ENCODE measurements around the gene PLP2.
"Not testable (repeated sequence)": the region's sequence is repeated elsewhere in the genome, so short reads cannot be mapped to it uniquely, and the experiment has no call there.

PLP2 gene

DNA sequence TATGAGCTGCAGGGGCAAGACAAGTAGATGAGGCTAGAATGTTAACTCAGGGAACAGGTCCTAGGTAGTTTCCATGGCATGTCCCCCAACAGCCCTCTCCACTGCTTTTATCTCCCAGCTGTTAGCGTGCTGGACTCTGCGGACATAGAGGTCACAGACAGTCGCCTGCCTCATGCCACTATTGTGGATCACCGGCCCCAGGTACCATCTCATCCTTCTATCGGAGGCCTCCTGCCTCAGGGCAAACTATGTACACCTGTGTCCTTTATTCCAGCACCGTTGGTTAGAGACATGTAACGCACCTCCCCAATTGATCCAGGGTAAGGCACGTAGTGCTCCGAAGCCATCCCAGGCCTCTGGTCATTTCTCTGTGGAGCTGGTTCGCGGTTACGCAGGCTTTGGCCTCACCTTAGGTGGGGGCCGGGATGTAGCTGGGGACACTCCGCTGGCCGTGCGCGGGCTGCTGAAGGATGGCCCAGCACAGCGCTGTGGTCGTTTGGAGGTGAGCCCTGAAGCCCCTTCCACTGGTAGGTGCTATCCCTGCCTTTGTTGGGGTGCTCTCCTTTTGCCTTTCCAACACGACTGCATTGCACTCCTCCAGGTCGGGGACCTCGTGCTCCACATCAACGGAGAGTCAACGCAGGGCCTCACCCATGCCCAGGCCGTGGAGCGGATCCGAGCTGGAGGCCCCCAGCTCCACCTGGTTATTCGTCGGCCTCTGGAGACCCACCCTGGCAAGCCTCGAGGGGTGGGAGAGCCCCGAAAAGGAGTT, 6.9 kb upstream of the PLP2 start:
- DNase-seq: no peak

DNA sequence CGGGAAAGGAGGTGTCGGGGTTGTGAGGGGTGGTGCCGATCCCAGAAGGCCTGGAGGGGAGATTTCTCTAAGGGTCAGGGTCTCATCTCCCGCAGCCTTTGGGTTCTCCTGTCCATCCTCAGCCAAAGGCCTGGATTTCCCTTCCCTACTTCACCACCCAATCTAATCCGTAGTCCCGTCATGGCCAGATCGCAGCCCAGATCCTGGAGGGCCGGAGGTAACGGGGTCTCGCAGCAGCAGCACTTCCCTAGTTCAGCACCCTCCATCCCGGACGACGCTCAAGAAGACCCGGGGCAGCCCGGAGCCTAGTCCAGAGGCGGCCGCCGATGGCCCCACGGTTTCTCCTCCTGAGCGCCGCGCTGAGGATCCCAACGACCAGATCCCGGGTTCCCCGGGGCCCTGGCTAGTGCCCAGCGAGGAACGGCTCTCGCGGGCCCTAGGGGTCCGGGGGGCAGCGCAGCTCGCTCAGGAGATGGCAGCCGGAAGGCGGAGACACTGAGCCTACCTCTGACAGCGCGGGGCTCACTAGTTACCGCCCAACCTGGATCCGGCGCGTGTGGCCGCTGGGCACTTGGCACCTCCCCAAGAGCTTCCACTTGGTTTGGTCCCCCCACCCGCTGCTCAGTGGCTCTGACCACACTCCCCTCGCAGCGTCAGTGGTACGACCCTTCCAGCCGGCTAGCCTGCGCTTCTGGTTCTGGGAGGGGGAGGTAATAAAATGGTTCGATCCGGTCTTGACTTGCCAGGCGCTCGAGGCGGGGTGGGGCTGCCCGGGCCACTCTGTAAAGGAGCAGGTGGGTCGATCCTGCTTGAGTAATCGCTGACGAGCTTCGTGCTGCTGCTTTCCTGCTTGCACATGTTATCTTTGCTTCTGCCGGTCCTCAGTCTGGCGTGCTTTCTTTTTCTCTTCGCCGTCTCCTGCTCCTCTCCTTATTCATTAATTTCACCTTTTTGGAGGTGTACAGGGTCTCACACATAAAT, 5.5 kb upstream of the PLP2 start:
- peak; percentile 77 for DNase-seq

DNA sequence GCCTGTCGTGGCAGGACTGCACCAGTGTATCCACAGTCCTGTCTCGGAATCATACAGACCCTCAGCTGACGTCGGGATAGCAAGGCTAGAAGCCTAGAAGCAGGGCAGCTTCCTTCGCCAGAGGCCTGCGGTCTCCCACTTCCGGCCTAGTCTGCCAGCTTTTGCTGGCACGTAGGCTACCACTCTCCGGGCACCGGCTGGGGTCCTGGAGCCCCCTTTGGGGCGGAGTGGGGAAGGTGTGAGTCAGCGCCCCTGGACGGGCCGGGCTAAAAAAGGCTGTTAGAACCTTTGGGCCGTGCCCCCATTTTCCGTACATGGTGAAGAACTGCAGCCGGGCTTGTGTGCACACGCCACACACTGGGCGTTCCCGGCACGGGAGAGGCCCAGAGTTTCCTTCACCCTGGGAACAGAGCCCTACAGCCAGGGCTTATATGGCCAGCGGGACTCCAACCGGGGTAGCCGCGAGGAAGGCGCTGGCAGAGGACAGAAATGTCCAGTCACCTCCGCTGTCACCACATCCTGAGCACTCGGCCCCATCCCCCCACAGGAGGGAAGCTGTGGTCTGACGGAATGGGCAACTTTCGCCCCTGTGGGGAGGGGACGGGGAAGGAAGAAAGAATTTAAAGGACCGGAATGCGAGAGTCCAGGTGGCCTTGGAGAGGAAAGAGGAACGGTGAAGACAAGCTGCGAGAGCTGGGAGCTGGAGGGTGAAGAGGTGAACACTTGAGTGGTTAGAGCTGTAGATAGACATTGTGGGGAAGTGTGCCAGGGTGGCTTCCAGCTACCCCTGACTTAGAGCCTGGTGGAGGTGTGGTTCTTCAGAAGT, 4.6 kb upstream of the PLP2 start:
- DNase-seq: peak; percentile 78

DNA sequence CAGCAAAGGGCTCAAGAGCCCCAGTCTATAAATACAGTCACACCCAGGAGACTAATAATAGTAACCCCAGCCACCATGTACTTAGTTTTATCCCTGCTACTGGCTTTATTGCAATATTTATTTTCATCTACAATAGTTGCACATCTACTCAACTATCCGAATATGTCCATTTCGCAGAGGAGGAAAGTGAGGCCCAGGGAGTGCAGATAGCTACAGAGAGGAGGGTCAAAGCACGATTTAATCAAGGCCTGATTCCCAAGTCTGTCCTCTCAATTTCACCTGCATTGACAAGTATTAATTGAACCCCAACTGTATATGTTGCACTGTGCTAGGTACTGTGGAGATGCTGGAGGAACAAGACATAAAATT, 4.0 kb upstream of the PLP2 start:
- no peak for DNase-seq

DNA sequence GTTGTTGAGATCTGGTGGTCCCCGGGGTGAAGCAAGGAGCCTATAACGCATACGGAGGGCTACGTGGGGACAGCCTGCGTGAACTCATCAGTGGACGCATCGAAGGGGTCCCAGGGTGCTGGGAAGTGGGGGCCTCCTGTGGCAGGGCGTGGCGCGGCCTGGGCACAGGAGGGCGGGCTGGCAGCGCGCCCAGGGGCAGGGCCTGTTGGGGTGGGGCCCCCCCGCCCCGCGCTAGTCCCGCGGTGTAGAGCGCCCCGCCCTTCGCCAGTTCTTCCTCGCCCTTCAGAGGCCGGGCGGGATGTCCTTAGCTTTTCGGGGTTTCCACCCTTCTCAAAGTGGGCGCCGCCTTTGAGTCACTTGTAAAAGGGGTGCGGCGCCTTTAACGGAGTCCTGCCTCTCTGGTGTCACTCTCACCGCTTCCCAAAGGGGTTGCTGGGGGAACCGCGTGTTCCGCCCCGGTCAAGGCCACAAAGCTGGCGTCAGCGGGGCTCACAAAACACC, 632 bp downstream of the PLP2 start:
- DNase-seq: peak; percentile 84

DNA sequence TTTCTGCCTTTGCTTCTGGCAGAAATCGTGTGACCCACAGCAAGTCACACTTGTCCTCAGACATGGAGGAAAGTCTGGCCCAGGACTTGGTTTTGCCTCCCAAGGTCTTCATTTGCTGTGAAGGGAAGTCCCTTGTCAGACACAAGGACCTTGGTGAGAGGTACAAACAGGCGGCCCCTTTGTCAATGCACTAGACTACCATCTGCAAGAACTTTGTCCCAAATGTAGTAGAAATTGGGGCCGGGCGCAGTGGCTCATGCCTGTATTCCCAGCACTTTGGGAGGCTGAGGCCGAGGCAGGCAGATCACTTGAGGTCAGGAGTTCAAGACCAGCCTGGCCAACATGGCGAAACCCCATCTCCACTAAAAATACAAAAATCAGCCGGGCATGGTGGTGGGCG, 1.8 kb downstream of the PLP2 start:
- not testable (repeated sequence) for DNase-seq

DNA sequence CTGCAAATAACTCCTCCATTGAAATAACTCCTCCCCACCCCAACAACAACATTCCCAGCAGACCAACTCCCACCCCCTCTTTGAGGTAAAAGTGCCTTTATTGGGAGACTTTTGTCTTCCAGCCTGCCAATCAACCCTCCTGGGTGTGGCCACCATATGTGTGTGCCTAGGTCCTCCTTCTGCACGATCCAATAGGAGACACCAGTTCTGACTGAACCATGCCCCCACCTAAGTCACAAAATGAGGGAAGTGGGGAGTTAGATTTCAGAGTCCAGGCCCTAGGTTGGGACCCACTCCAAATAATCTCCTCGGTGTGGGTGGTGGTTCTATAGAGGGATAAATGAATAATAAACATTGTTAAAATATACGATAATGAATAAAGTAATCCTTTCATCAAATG, 3.0 kb downstream of the PLP2 start:
- no peak for DNase-seq

DNA sequence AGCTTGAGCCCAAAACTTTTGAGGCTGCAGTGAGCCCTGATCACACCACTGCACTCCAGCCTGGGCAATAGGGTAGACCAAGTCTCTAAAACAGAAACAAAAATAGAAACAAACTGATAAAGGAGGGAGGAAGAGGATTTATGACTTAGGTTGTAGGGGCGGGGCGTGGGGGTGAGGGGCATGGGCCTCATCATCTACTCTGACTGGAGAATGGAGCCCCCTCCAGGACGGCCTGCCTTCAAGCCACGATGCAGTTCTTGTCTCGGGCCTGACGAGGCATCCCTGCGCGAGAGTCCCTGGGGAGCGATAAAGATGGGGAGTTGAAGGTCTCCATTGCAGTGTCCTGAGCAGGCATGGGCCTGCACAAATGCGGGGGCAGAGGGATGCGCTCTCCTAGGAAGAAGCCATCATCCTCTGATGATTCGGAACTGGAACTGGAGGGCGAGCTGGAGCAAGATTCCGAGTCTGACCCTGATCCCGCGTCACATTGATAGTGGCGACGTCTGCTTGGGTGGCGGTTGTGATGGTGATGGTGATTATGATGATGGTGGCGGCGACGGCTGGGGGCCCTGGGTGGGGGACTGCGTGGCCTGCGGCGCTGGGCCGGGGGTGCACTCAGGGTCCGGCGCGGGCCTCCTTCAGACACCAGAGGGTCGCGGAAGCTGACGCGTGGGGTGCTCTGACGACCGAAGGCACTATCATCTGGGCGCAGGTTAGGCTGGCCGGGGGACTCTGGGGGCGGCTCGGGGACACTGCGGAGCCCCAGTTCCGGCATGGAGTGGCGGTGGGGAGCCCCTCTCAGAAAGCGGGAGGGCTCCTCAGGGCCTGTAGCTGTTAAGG, 4.0 kb downstream of the PLP2 start:
- no peak for DNase-seq

DNA sequence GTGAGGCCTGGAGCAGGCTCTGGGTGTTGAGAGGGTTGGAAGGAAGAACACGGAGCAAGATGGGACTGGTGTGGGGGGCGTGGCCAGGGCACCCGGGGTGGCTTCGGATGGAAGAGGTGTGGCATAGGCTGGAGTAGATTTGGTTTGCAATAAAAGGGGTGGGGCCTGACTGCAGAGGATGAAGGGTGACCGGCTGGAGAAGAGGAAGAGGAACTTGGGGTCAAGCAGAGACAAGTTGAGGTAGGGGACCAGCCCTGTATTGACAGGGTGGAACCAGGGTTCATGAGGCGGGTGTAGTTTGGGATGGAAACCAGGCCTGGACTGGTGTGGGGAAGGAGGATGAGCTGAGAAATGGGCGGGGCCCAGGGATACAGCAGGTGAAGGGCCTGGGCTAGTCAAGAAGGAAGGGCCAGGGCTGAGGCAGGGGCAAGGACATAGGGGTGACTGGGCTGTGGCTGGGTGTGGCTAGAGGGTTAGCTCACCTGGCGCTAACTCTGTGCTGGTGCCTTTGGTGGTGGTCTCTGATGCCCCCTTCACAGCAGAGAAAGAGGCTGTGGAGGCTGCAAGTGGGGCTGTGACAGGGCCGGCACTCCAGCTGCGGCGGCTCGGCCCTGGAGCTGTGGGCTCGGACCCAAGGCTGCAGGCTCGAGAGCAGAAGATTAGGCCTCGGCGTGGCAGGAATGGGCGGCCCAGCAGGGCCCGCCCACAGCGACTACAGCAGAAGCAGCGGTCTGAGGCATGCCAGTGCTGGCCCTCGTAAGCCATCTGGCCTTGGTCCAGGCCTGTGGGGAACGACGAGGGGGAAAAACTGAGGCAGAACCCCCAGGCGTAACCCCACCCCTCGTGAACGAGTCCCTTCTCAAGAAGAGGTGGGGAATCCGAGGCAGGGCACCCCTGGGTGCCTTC, 5.0 kb downstream of the PLP2 start:
- DNase-seq: no peak

DNA sequence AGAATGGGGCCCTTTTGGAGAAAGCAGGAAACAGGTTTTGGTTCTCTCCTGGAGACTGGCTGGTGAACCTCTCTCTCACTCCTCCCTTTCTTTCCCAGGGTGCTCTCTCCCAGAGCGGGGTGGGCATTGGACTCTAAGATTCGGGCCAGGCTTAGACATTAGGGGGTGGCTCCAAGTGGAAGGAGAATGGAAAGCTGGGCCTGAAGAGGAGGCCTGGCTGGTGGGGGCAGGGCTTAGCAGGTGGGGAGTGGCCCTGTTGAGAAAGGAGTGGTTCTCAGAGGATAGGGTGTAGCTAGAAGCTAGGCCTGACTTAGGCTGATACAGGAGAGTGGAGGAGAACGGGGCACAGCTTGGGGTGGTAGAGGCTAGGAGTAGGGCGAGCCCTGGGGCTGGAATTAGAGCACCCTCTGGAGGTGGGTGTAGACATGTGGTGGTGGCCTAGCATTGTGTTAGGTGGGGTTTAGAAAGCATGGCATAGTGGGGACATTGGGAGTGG, 5.7 kb downstream of the PLP2 start:
- DNase-seq: no peak

DNA sequence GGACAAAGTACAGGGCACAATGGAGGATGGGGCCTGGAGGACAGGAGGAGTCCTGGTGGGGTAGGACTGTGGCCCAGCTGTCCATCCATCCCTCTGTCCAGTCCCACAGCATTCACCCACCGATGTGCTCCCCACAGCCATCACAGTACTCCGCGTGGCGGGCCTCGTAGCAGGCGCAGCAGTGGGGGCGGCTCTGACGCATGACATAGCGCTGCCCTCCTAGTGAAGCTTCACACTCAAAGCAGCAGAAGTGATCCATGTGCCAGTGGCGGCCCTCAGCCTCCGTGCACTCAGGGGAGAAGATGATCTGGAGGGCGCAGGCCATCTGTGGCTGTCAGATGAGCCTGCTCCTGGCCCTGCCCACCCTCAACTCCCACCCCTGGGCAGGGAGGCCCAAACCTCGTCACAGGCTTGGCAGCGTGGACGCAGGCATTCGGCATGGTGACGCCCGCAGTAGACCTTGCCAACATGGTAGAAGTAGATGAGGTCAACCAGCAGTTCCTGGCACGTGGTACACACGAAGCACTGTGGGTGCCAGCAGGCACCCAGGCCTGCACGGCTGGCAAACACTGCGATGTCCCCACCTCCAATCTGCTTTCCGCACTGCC, 6.3 kb downstream of the PLP2 start:
- DNase-seq: no peak

DNA sequence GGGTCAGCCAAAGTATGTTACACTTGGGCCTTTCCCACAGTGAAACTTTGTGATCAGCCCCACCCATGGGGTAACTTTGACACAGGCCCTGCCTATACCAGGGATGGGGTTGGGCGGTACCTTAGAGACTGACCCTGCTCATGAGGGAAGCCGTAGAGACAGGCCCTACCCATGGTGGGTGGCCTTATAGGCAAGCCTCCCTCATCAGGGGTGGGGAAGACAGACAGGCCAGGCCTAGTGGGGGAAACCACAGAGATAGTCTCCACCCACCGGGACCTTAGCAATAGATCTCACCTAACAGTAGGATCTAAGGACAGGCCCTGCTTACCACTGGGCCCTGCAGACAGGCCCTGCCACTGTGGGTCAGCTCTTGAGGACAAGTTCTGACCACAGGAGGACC, 6.8 kb downstream of the PLP2 start:
- no peak for DNase-seq

DNA sequence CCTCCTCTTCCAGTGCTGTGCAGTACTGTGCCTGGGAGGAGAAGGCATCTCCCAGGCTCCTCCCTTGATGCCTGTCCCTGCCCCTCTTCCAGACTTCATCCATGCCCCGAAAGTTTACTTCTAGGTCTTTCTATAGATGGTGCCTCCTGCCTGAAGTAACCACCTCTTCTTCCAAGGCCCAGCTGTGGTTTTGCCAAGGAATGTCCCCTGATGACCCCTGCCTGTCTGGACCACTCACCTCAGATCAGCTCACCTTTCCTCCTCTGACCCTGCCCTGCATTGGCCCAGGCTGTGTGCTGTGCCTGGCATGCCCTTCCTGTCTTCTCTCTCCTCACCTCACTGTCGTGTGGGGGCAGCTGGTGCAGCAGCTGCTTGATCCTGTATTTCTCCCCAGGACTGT, 7.7 kb downstream of the PLP2 start:
- no peak for DNase-seq

DNA sequence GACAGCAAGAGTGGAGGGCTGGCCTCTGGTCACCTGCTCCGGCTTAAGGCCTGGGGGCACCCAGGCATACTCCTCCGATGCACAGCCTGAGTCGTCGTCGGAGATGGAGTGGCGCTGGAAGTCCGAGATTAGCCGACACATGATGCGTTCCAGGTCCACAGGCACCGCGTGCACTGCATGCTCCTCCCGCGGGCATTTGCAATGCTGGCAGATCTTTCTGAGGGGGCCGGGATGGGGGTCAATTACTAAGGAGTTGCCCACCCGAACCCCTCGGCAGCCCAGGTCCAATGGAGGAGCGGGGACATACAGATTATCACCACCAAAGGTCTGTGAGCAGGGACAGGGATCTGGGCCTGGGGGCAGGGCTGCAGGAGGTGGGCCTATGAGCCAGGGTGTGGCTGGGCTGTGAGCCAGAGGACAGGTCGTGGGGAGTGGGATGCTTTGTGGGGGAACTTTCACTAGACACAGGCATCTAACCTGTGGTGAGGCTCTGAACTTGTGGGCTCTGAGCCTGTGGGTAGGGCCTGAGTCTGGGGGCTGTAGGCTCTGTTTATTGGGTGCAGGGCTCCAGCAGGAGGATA, 12.1 kb downstream of the PLP2 start:
- no peak for DNase-seq

DNA sequence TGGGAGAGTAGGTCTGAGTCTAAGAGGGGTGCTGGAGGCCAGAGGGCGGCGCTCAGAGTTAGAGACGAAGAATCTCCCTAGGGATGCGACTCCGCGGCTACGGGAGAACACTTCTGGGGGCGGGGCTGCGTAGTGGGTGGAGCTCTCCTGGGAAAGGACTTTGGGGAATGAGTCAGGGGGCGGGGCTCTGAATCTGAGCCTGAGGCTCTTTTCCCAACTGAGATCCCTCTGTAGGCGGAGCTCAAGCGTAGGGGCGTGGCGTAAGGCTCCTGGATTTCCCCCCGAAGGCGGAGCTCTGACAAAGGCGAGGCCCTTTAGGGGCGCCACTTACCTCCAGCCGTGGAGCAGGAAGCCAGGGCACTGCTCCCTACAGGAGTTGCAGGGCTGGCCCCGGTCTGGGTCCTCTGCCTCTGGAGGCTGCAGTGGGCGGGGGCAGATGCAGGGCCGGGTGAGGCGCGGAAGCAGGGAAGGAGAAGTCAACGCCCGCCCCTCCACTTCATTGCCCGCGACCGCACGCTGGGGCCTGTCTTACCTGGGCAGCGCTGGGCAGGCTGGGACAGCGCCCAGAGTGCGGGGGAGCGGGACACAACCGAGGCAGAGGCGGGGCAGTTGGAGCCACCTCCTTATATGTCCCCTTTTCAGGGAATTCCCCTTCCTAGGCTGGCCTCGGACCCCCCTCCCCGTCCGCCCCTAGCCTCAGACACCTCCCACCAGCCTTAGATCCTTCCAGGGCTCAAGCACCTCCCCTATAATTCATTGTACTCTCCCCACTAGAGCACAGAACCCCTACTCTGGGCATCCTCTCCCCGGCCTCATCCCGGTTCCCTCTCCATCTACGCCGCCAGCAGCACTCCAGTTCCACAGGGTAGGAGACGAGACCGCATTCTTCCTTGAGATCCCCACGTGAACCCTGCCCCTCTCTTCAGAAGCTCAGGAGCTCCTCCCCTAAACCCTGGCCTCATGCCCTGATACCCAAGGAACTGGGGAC, 12.9 kb downstream of the PLP2 start:
- DNase-seq: peak; percentile 65

DNA sequence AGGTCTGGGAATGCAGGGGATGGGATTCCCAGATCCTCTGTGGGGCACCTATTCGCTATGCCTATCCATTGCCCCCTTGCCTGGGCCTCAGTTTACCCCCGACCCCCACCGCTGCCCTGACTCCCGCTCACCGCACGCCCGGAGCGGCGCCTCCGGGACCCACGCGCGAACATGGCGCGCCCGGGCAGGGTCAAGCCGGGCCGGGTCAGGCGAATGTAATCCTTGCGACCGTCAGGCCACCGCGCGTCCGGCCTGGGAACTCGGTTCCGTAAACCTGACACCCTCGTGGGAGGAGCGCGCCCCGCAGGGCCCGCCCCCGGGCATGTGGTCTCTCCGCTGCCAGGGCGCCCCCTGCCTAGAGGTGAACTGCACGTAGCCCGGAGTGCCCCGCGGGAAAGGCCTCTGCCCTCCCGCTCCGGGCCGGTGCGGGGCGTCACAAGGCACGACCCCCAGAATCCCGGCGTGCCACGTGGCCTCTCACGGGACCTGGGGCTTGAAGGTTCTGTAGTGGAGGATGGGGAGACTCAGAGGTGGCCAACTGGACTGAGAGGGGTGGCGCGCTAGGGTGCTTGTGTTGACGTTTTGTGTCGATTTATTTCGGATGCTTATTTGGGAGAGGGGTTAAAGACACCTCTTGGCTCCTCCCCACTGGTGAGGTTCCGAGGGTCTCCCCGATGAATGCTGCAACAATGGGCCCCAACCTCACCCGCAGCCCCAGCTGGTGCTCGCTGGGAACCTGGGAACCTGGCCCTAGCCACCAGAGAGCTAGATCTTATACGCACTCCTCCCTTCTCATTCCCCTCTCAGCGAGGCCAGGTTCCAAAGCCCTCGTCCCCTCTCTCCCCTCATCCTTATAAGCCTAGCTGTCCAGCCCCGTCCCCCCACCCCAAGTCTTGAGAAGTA, 14.7 kb downstream of the PLP2 start, which contains the start of gene PRICKLE3:
Gene PRICKLE3, minus strand, starts transcription at position 249 of the 903 bp plus-strand sequence. Its CDS starts 76 bp downstream, at position 173.
- peak; percentile 86 for DNase-seq

DNA sequence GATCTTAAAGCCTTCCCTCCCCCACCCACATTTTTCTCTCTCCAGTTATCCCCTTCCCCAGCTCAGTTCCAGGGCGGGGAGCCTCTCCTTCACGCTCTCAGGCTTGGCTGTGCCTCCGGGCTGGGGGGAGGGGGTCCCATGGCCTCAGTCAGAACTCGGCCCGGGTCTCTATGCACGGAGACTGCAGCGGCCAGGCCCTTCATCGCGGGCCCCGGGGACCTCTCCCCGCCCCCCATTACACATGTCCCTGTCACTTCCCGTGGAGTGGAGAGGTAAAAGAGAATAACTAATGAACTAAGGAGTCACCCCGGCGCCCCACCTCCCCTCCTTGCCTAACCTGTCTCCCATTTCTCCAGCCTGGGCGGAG, 15.3 kb downstream of the PLP2 start:
- DNase-seq: no peak
